H9 (cell line): ENCODE measurements around the gene IFNL1. TPM values are rescaled to one million over a fixed set of nuclear protein-coding genes. Genes with fewer than 3 reads are reported as not detected.
A peak's percentile ranks its signal among the peaks of the same experiment; 100 is the strongest.

Experiments used
- DNase-seq: peaks from one replicate; pipeline ENCODE4 v3.0.0-alpha.2; 2017
- H2AFZ ChIP-seq: one replicate; pipeline ENCODE4 v1.6.1; 2013; ENCODE audit warnings: mild to moderate bottlenecking, low read length, control low read depth, moderate library complexity
- H2AK5ac ChIP-seq: 2 replicates; pipeline ENCODE4 v1.6.1; 2013; ENCODE audit warnings: low read length, control low read depth, mixed read lengths; ENCODE audit not compliant: insufficient read length
- H2BK120ac ChIP-seq: one replicate; pipeline ENCODE4 v1.6.1; 2013; ENCODE audit warnings: low read depth, mild to moderate bottlenecking, low read length, control low read depth, inconsistent platforms; ENCODE audit not compliant: poor library complexity, severe bottlenecking
- H2BK12ac ChIP-seq: 2 replicates; pipeline ENCODE4 v1.6.1; 2013; ENCODE audit warnings: low read length, control low read depth, mixed read lengths, low read depth; ENCODE audit not compliant: insufficient read length
- H2BK15ac ChIP-seq: 2 replicates; pipeline ENCODE4 v1.6.1; 2013; ENCODE audit warnings: low read depth, low read length, control low read depth
- H2BK20ac ChIP-seq: one replicate; pipeline ENCODE4 v1.6.1; 2013; ENCODE audit warnings: low read depth, mild to moderate bottlenecking, low read length, control low read depth, inconsistent platforms; ENCODE audit not compliant: poor library complexity, severe bottlenecking
- H2BK5ac ChIP-seq: 2 replicates; pipeline ENCODE4 v1.6.1; 2013; ENCODE audit warnings: low read length, control low read depth, mixed read lengths; ENCODE audit not compliant: insufficient read length
- H3K14ac ChIP-seq: 2 replicates; pipeline ENCODE4 v1.6.1; 2013; ENCODE audit warnings: low read length, control low read depth; ENCODE audit not compliant: insufficient read depth
- H3K18ac ChIP-seq: 2 replicates; pipeline ENCODE4 v1.6.1; 2013; ENCODE audit warnings: low read depth, mild to moderate bottlenecking, mixed read lengths, low read length, control low read depth; ENCODE audit not compliant: insufficient read length
- H3K23ac ChIP-seq: 2 replicates; pipeline ENCODE4 v1.6.1; 2013; ENCODE audit warnings: low read length, control low read depth, mixed read lengths, low read depth; ENCODE audit not compliant: insufficient read length
- H3K23me2 ChIP-seq: 2 replicates; pipeline ENCODE4 v1.6.1; 2013; ENCODE audit warnings: low read depth, mild to moderate bottlenecking, mixed read lengths, low read length, control low read depth; ENCODE audit not compliant: insufficient read length, poor library complexity, severe bottlenecking
- H3K27ac ChIP-seq: 2 replicates; pipeline ENCODE4 v1.5.1; 2013; ENCODE audit warnings: low read length, control low read depth, mixed read lengths, low read depth; ENCODE audit not compliant: insufficient read length
- H3K27me3 ChIP-seq: 2 replicates; pipeline ENCODE4 v1.6.1; 2013; ENCODE audit warnings: low read length, control low read depth, inconsistent platforms; ENCODE audit not compliant: insufficient read depth
- H3K4ac ChIP-seq: 2 replicates; pipeline ENCODE4 v1.6.1; 2013; ENCODE audit warnings: low read depth, mild to moderate bottlenecking, control low read depth, inconsistent platforms, low read length, moderate library complexity
- H3K4me1 ChIP-seq: 2 replicates; pipeline ENCODE4 v1.6.1; 2013; ENCODE audit warnings: low read length, control low read depth, inconsistent platforms; ENCODE audit not compliant: insufficient read depth
- H3K4me2 ChIP-seq: 2 replicates; pipeline ENCODE4 v1.6.1; 2013; ENCODE audit warnings: low read length, control low read depth, mixed read lengths; ENCODE audit not compliant: insufficient read length, insufficient read depth
- H3K56ac ChIP-seq: 2 replicates; pipeline ENCODE4 v1.6.1; 2013; ENCODE audit warnings: low read depth, mild to moderate bottlenecking, mixed read lengths, low read length, control low read depth; ENCODE audit not compliant: insufficient read length
- H3K79me1 ChIP-seq: 2 replicates; pipeline ENCODE4 v1.6.1; 2013; ENCODE audit warnings: low read depth, mild to moderate bottlenecking, moderate library complexity, low read length, control low read depth, inconsistent platforms; ENCODE audit not compliant: insufficient read depth, poor library complexity, severe bottlenecking
- H3K79me2 ChIP-seq: 2 replicates; pipeline ENCODE4 v1.6.1; 2013; ENCODE audit warnings: low read length, control low read depth, inconsistent platforms; ENCODE audit not compliant: insufficient read depth
- H3K9ac ChIP-seq: 2 replicates; pipeline ENCODE4 v1.6.1; 2013; ENCODE audit warnings: low read length, control low read depth, mixed read lengths; ENCODE audit not compliant: insufficient read length; ENCODE audit errors: extremely low read depth
- H3K9me3 ChIP-seq: one replicate; pipeline ENCODE4 v1.6.1; 2013; ENCODE audit warnings: low read depth, low read length, inconsistent platforms; ENCODE audit not compliant: control insufficient read depth
- H3T11ph ChIP-seq: one replicate; pipeline ENCODE4 v1.6.1; 2013; ENCODE audit warnings: mild to moderate bottlenecking, low read length, control low read depth, inconsistent platforms
- H4K20me1 ChIP-seq: one replicate; pipeline ENCODE4 v1.6.1; 2013; ENCODE audit not compliant: control insufficient read depth, insufficient read length, insufficient read depth
- H4K5ac ChIP-seq: 2 replicates; pipeline ENCODE4 v1.6.1; 2013; ENCODE audit warnings: low read depth, mild to moderate bottlenecking, mixed read lengths, low read length, control low read depth; ENCODE audit not compliant: insufficient read length
- H4K8ac ChIP-seq: replicated peaks from 2 replicates; pipeline ENCODE4 v1.6.1; 2013; ENCODE audit warnings: low read length, control low read depth, mixed read lengths, low read depth; ENCODE audit not compliant: insufficient read length
- H4K91ac ChIP-seq: 2 replicates; pipeline ENCODE4 v1.6.1; 2013; ENCODE audit warnings: low read depth, mild to moderate bottlenecking, moderate library complexity, mixed read lengths, low read length, control low read depth; ENCODE audit not compliant: insufficient read length
- H3K27ac Mint-ChIP-seq, 3 experiments: 2 replicates in 2 of 3; 3 replicates in 1 of 3; pipeline ENCODE4 v1.8.0; 2020 to 2021; ENCODE audit warnings: mixed read lengths in 3 of 3, mild to moderate bottlenecking in 1 of 3, moderate library complexity in 1 of 3
- H3K27me3 Mint-ChIP-seq: 2 replicates; pipeline ENCODE4 v1.8.0; 2021; ENCODE audit warnings: low read depth, mild to moderate bottlenecking, moderate library complexity, mixed read lengths
- H3K36me3 Mint-ChIP-seq, 3 experiments: 2 replicates in 2 of 3; 3 replicates in 1 of 3; pipeline ENCODE4 v1.8.0; 2020 to 2021; ENCODE audit warnings: low read depth in 3 of 3, mixed read lengths in 3 of 3; ENCODE audit not compliant: insufficient read depth in 1 of 3
- H3K4me1 Mint-ChIP-seq, 2 experiments: 2 replicates each; pipeline ENCODE4 v1.8.0; 2020; ENCODE audit warnings: mixed read lengths in 2 of 2
- H3K4me3 Mint-ChIP-seq, 2 experiments: 2 replicates in 1 of 2; 3 replicates in 1 of 2; pipeline ENCODE4 v1.8.0; 2020 to 2021; ENCODE audit warnings: mild to moderate bottlenecking in 2 of 2, mixed read lengths in 2 of 2, moderate library complexity in 1 of 2
- H3K9me3 Mint-ChIP-seq, 2 experiments: 2 replicates in 1 of 2; 3 replicates in 1 of 2; pipeline ENCODE4 v1.8.0; 2020; ENCODE audit warnings: mild to moderate bottlenecking in 2 of 2, mixed read lengths in 2 of 2, moderate library complexity in 1 of 2
- CTCF ChIP-seq: fragments of 200-600 bp; sonication (generic); conservative IDR thresholded peaks from 3 replicates; pipeline ENCODE4 v1.8.0; 2021; ENCODE audit warnings: antibody characterized with exemption, mild to moderate bottlenecking
- WGBS: extraction: QIAGEN DNeasy Blood & Tissue Kit; methylation state at CpG from one replicate; pipeline ENCODE4 v1.1.7; 2013; ENCODE audit warnings: missing lambda C conversion rate, low lambda C conversion rate, mixed read lengths; ENCODE audit not compliant: insufficient read length; ENCODE audit errors: extremely low coverage; 5-methylcytosine and 5-hydroxymethylcytosine counted together
- total RNA-seq: library from RNA; stranded (reverse); gene quantifications from 2 replicates; pipeline ENCODE4 v1.2.1, GENCODE V29; 2021

IFNL1 gene
- total RNA-seq, 1 experiment from 2014 or later = not detected

GRCh38 chr19:39345956-39346355 lies 49.7 kb downstream of the IFNL1 start:
- Mint-ChIP-seq H3K4me3 (no peak overlapping the region; a peak in 1 of 5 replicates), H3K9me3 (no peaks in the 10 kb centered on the region; a peak in 1 of 5 replicates), H3K27me3 (peaks cover 3% of the 10 kb centered on the region), H3K36me3 (peaks cover 7 to 45% (median 27%) of the 10 kb centered on the region in 3 experiments), H3K27ac (peak overlapping the region in 1 of 3 experiments; percentile 17; a peak in 1 of 7 replicates), H3K4me1 (peaks cover 20 to 23% of the 10 kb centered on the region in 2 experiments)
- Histone ChIP-seq H4K91ac (no peak overlapping the region), H3K4me2 (no peak overlapping the region), H3K27ac (no peak overlapping the region), H2AFZ (no peak overlapping the region), H4K5ac (no peak overlapping the region), H2BK5ac (no peak overlapping the region), H3K79me2 (no peaks in the 10 kb centered on the region; the same call in 1 of the 2 replicates), H3T11ph (no peak overlapping the region), H2BK12ac (no peak overlapping the region), H3K4ac (no peak overlapping the region), H3K4me1 (no peaks in the 10 kb centered on the region), H3K23me2 (peaks cover 13% of the 10 kb centered on the region), H3K9ac (no peak overlapping the region), H2AK5ac (no peak overlapping the region), H3K27me3 (no peaks in the 10 kb centered on the region), H3K14ac (no peak overlapping the region), H2BK120ac (no peak overlapping the region), H2BK20ac (no peak overlapping the region), H3K9me3 (no peaks in the 10 kb centered on the region), H2BK15ac (no peak overlapping the region), H3K18ac (no peak overlapping the region), H4K8ac (no peak overlapping the region), H3K23ac (no peak overlapping the region), H4K20me1 (no peaks in the 10 kb centered on the region), H3K79me1 (peaks cover 9% of the 10 kb centered on the region), H3K56ac (no peak overlapping the region)
- DNase-seq = no peak
- no CpG with 5 or more reads among the region's 1 CpG for WGBS
- TF ChIP-seq CTCF = 0 out of 3 replicates have a peak, but pooled peaks have one; percentile 15
